Neural cell (in vitro differentiated cells): Measurements from ENCODE around the gene ST6GALNAC1. TPM values are rescaled to one million over a fixed set of nuclear protein-coding genes. Genes with fewer than 3 reads are reported as not detected.

Experiments used
- H2AFZ ChIP-seq: fragments of 200-600, 300-800 bp; sonication (generic), shearing (Covaris generic); 2 replicates; pipeline ENCODE4 v1.6.0; 2014; ENCODE audit warnings: low read depth, mild to moderate bottlenecking, antibody characterized with exemption, low read length, moderate library complexity
- H3F3A ChIP-seq: fragments of 200-600 bp; shearing (Covaris generic); 2 replicates; pipeline ENCODE4 v1.6.1; 2016; ENCODE audit warnings: mild to moderate bottlenecking, moderate library complexity, mixed read lengths, antibody characterized with exemption, low read length; ENCODE audit not compliant: insufficient read depth, poor library complexity, severe bottlenecking
- H3K27ac ChIP-seq: fragments of 200-600, 300-800 bp; sonication (generic), shearing (Covaris generic); 2 replicates; pipeline ENCODE4 v1.5.1; 2014; ENCODE audit warnings: mild to moderate bottlenecking, low read length, moderate library complexity
- H3K27me3 ChIP-seq: fragments of 300-800, 200-600 bp; sonication (generic), shearing (Covaris generic); 2 replicates; pipeline ENCODE4 v1.6.0; 2014; ENCODE audit warnings: mild to moderate bottlenecking, low read depth, low read length, moderate library complexity; ENCODE audit not compliant: insufficient read depth
- H3K36me3 ChIP-seq: fragments of 300-800, 200-600 bp; sonication (generic), shearing (Covaris generic); 2 replicates; pipeline ENCODE4 v1.5.1; 2014; ENCODE audit warnings: mild to moderate bottlenecking, antibody characterized with exemption, low read length, moderate library complexity; ENCODE audit not compliant: insufficient read depth
- H3K4me2 ChIP-seq: fragments of 300-800, 200-600 bp; sonication (generic), shearing (Covaris generic); 2 replicates; pipeline ENCODE4 v1.6.0; 2014; ENCODE audit warnings: mild to moderate bottlenecking, low read length
- H3K4me3 ChIP-seq: fragments of 300-800, 200-600 bp; sonication (generic), shearing (Covaris generic); 2 replicates; pipeline ENCODE4 v1.5.1; 2014; ENCODE audit warnings: mild to moderate bottlenecking, low read length, moderate library complexity
- H3K79me2 ChIP-seq: fragments of 200-600 bp; shearing (Covaris generic); replicated peaks from 2 replicates; pipeline ENCODE4 v1.6.0; 2014; ENCODE audit warnings: mild to moderate bottlenecking, low read length, moderate library complexity; ENCODE audit not compliant: insufficient read depth
- H3K9ac ChIP-seq: fragments of 300-800, 200-600 bp; sonication (generic), shearing (Covaris generic); 2 replicates; pipeline ENCODE4 v1.6.1; 2016; ENCODE audit warnings: mild to moderate bottlenecking, low read length, mixed read lengths
- H3K9me2 ChIP-seq: fragments of 200-600 bp; shearing (Covaris generic); 2 replicates; pipeline ENCODE4 v1.6.1; 2016; ENCODE audit warnings: mild to moderate bottlenecking, low read length, mixed read lengths; ENCODE audit not compliant: insufficient read depth
- H3K9me3 ChIP-seq: fragments of 200-600, 300-800 bp; sonication (generic), shearing (Covaris generic); 2 replicates; pipeline ENCODE4 v1.6.1; 2016; ENCODE audit warnings: mild to moderate bottlenecking, mixed run types, low read length, moderate library complexity, mixed read lengths
- H4K20me1 ChIP-seq: fragments of 200-600 bp; shearing (Covaris generic); 2 replicates; pipeline ENCODE4 v1.6.1; 2016; ENCODE audit warnings: mild to moderate bottlenecking, mixed run types; ENCODE audit not compliant: insufficient read depth
- EP300 ChIP-seq: fragments of 450-650 bp; conservative IDR thresholded peaks from 2 replicates; pipeline ENCODE4 v1.6.1; 2014; ENCODE audit warnings: antibody characterized with exemption, mild to moderate bottlenecking, moderate library complexity; ENCODE audit not compliant: poor library complexity, severe bottlenecking
- EZH2 ChIP-seq: fragments of 200-600, 300-800 bp; shearing (Covaris generic), sonication (generic); IDR thresholded peaks from 2 replicates; pipeline ENCODE4 v1.6.1; 2014; ENCODE audit warnings: antibody characterized with exemption, low read length, borderline replicate concordance, mild to moderate bottlenecking; ENCODE audit not compliant: insufficient read depth, poor library complexity, severe bottlenecking
- MXI1 ChIP-seq: fragments of 450-650 bp; conservative IDR thresholded peaks from 2 replicates; pipeline ENCODE4 v1.6.1; 2014; ENCODE audit warnings: antibody characterized with exemption, mild to moderate bottlenecking; ENCODE audit not compliant: poor library complexity, severe bottlenecking
- POLR2AphosphoS5 ChIP-seq: IDR thresholded peaks from 2 replicates; pipeline ENCODE4 v1.6.1; 2012
- RAD21 ChIP-seq: fragments of 450-650 bp; conservative IDR thresholded peaks from 2 replicates; pipeline ENCODE4 v1.6.1; 2014; ENCODE audit warnings: antibody characterized with exemption, mild to moderate bottlenecking, moderate library complexity
- SMC3 ChIP-seq: fragments of 450-650 bp; conservative IDR thresholded peaks from 2 replicates; pipeline ENCODE4 v1.6.1; 2014; ENCODE audit warnings: antibody characterized with exemption, mild to moderate bottlenecking, moderate library complexity; ENCODE audit not compliant: poor library complexity
- TAF1 ChIP-seq: IDR thresholded peaks from 2 replicates; pipeline ENCODE4 v1.6.1; 2012; ENCODE audit warnings: low read depth
- polyA plus RNA-seq: library from polyadenylated mRNA; depleted of rRNA; stranded (reverse); fragments of >200 nt; gene quantifications from 2 replicates; pipeline ENCODE4 v1.2.3, GENCODE V29; 2014
- TF ChIP-seq, protein P1 (sequence below): fragments of 450-650 bp; IDR thresholded peaks from 2 replicates; pipeline ENCODE4 v1.5.1; 2014; ENCODE audit warnings: antibody characterized with exemption, mild to moderate bottlenecking, moderate library complexity; ENCODE audit not compliant: poor library complexity, severe bottlenecking
- TF ChIP-seq, protein P2 (sequence below): IDR thresholded peaks from 2 replicates; pipeline ENCODE4 v1.6.1; 2012; ENCODE audit warnings: borderline replicate concordance

ST6GALNAC1 gene
- polyA plus RNA-seq, 1 donor from 2014 or later, result not detected

DNA sequence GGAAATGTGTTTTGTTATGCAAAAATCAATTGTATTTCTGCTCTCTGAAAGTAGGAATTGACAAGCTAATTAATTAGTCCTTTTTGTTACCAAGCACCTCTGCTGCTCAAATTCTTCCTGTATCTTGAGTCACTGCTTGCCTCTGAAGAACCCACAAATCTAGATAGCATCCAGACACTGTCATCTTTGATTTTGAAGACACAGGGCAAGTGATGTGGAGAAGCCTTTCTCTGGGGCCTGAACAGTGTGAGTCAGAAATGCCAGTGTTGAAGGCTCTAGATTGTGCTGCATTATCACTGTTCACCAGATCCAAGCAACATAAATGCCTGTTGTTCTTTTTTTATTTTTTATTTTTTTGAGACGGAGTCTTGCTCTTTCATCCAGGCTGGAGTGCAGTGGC is 10.9 kb upstream of the ST6GALNAC1 start:
- no peaks in the 10 kb centered on the region for H3K36me3 ChIP-seq
- no peak overlapping the region for H3K4me3 ChIP-seq
- no peak overlapping the region for H3K9ac ChIP-seq
- no peak for TF ChIP-seq TAF1
- no peaks in the 10 kb centered on the region for H4K20me1 ChIP-seq
- no peaks in the 10 kb centered on the region for H3K9me2 ChIP-seq
- no peak overlapping the region for H3K27ac ChIP-seq
- H3K9me3 ChIP-seq, result no peaks in the 10 kb centered on the region
- H3K79me2 ChIP-seq, result no peaks in the 10 kb centered on the region
- no peak overlapping the region for H3K4me2 ChIP-seq
- no peak overlapping the region for H2AFZ ChIP-seq
- no peaks in the 10 kb centered on the region for H3K27me3 ChIP-seq
- no peaks in the 10 kb centered on the region for H3F3A ChIP-seq

DNA sequence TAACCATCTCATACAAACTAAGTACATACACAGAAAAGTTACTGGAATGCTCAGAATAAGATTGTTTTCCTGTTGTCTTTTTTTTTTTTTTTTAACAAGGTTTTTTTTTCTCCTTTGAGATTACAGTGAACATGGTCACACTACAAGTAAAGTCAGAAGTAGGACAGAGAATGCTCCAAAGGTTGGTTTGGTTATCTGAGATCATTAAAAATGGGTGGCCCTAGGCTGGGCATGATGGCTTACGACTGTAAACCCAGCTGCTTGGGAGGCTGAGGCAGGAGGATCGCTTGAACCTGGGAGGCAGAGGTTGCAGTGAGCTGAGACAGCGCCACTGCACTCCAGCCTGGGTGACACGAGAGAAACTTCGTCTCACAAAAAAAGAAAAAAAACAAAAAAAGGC is 6.9 kb upstream of the ST6GALNAC1 start:
- H3F3A ChIP-seq, result no peaks in the 10 kb centered on the region
- H3K36me3 ChIP-seq, result no peaks in the 10 kb centered on the region
- H3K79me2 ChIP-seq, result no peaks in the 10 kb centered on the region
- no peaks in the 10 kb centered on the region for H4K20me1 ChIP-seq
- TF ChIP-seq TAF1, result no peak
- no peak for TF ChIP-seq MXI1
- TF ChIP-seq, protein P1, sequence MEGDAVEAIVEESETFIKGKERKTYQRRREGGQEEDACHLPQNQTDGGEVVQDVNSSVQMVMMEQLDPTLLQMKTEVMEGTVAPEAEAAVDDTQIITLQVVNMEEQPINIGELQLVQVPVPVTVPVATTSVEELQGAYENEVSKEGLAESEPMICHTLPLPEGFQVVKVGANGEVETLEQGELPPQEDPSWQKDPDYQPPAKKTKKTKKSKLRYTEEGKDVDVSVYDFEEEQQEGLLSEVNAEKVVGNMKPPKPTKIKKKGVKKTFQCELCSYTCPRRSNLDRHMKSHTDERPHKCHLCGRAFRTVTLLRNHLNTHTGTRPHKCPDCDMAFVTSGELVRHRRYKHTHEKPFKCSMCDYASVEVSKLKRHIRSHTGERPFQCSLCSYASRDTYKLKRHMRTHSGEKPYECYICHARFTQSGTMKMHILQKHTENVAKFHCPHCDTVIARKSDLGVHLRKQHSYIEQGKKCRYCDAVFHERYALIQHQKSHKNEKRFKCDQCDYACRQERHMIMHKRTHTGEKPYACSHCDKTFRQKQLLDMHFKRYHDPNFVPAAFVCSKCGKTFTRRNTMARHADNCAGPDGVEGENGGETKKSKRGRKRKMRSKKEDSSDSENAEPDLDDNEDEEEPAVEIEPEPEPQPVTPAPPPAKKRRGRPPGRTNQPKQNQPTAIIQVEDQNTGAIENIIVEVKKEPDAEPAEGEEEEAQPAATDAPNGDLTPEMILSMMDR, result no peak
- TF ChIP-seq POLR2AphosphoS5, result no peak
- no peak for TF ChIP-seq EZH2
- TF ChIP-seq RAD21, result no peak
- no peak for TF ChIP-seq EP300
- TF ChIP-seq, protein P2, sequence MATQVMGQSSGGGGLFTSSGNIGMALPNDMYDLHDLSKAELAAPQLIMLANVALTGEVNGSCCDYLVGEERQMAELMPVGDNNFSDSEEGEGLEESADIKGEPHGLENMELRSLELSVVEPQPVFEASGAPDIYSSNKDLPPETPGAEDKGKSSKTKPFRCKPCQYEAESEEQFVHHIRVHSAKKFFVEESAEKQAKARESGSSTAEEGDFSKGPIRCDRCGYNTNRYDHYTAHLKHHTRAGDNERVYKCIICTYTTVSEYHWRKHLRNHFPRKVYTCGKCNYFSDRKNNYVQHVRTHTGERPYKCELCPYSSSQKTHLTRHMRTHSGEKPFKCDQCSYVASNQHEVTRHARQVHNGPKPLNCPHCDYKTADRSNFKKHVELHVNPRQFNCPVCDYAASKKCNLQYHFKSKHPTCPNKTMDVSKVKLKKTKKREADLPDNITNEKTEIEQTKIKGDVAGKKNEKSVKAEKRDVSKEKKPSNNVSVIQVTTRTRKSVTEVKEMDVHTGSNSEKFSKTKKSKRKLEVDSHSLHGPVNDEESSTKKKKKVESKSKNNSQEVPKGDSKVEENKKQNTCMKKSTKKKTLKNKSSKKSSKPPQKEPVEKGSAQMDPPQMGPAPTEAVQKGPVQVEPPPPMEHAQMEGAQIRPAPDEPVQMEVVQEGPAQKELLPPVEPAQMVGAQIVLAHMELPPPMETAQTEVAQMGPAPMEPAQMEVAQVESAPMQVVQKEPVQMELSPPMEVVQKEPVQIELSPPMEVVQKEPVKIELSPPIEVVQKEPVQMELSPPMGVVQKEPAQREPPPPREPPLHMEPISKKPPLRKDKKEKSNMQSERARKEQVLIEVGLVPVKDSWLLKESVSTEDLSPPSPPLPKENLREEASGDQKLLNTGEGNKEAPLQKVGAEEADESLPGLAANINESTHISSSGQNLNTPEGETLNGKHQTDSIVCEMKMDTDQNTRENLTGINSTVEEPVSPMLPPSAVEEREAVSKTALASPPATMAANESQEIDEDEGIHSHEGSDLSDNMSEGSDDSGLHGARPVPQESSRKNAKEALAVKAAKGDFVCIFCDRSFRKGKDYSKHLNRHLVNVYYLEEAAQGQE, result no peak
- no peak for TF ChIP-seq SMC3
- no peak overlapping the region for H3K9ac ChIP-seq
- no peaks in the 10 kb centered on the region for H3K27me3 ChIP-seq
- H2AFZ ChIP-seq, result no peak overlapping the region
- H3K27ac ChIP-seq, result no peak overlapping the region
- H3K4me2 ChIP-seq, result no peak overlapping the region
- H3K9me3 ChIP-seq, result no peaks in the 10 kb centered on the region
- H3K4me3 ChIP-seq, result no peak overlapping the region
- no peaks in the 10 kb centered on the region for H3K9me2 ChIP-seq

DNA sequence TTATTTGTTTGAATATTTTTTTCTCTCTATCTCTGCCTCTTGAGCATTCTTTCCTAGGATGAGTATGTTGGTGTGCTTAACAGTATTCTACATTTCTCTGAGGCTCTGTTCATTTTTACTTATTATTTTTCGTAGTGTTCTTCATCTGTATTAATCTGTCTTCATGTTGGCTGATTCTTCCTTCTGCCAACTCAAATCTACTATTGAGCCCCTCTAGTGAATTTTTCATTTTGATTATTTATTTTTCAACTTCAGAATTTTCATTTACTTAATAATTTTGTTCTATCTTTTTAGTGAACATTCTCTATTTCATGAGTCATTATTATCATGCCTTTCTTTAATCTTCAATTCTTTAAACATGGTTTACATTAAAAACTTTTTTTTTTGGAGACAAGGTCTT is 3.2 kb upstream of the ST6GALNAC1 start:
- Histone ChIP-seq H3K9me2 (no peaks in the 10 kb centered on the region), H3K9ac (no peak overlapping the region), H3K4me2 (no peak overlapping the region), H3K36me3 (no peaks in the 10 kb centered on the region), H3F3A (no peaks in the 10 kb centered on the region), H3K9me3 (no peaks in the 10 kb centered on the region), H2AFZ (no peak overlapping the region), H3K4me3 (no peak overlapping the region), H3K27ac (no peak overlapping the region), H3K27me3 (no peaks in the 10 kb centered on the region), H4K20me1 (no peaks in the 10 kb centered on the region), H3K79me2 (no peaks in the 10 kb centered on the region)
- no peak for TF ChIP-seq RAD21
- no peak for TF ChIP-seq EZH2
- no peak for TF ChIP-seq TAF1
- TF ChIP-seq, protein P2, result no peak
- no peak for TF ChIP-seq MXI1
- no peak for TF ChIP-seq POLR2AphosphoS5
- TF ChIP-seq SMC3, result no peak
- TF ChIP-seq, protein P1, result no peak
- no peak for TF ChIP-seq EP300
